K562 (cell line): ENCODE data around the gene SLC39A7. TPM values are rescaled to one million over a fixed set of nuclear protein-coding genes. Genes with fewer than 3 reads are reported as not detected.
A peak's percentile ranks its signal among the peaks of the same experiment; 100 is the strongest.

Experiments used
- ATF7 ChIP-seq: fragments of 450-650 bp; IDR thresholded peaks from 2 replicates; pipeline ENCODE4 v1.7.1; 2014; ENCODE audit warnings: mild to moderate bottlenecking, moderate library complexity
- BHLHE40 ChIP-seq: IDR thresholded peaks from 2 replicates; pipeline ENCODE4 v1.6.1; 2011; ENCODE audit warnings: low read length, improper control_type of control experiment
- HMGN3 ChIP-seq: IDR thresholded peaks from 2 replicates; pipeline ENCODE4 v1.6.1; 2011; ENCODE audit warnings: borderline replicate concordance, low read depth, mild to moderate bottlenecking, mixed read lengths, low read length; ENCODE audit not compliant: insufficient read length; ENCODE audit errors: extremely low read depth
- KDM4B ChIP-seq, 2 experiments: fragments of 450-650 bp in 1 of 2; sonication (generic) in 1 of 2; IDR thresholded peaks; 2 replicates each; pipeline ENCODE4 v1.6.1; 2016 to 2017; ENCODE audit warnings: borderline replicate concordance in 2 of 2, antibody characterized with exemption in 1 of 2, low read depth in 1 of 2, mild to moderate bottlenecking in 1 of 2
- L3MBTL2 ChIP-seq: fragments of 450-650 bp; IDR thresholded peaks from 2 replicates; pipeline ENCODE4 v1.6.1; 2016; ENCODE audit warnings: mild to moderate bottlenecking, moderate library complexity
- MAZ ChIP-seq, 2 experiments: fragments of 450-650 bp in 1 of 2; sonication (generic) in 1 of 2; formaldehyde crosslinking; IDR thresholded peaks in 1 of 2; conservative IDR thresholded peaks in 1 of 2; 2 replicates each; pipeline versions ENCODE4 v1.4.0 to v1.5.0; 2020; ENCODE audit warnings: mild to moderate bottlenecking in 1 of 2, missing genetic modification reagents in 1 of 2
- SOX6 ChIP-seq: fragments of 450-650 bp; IDR thresholded peaks from 2 replicates; pipeline ENCODE4 v1.6.1; 2014; ENCODE audit warnings: mild to moderate bottlenecking
- TRIM28 ChIP-seq: fragments of 450-650 bp; IDR thresholded peaks from 2 replicates; pipeline ENCODE4 v1.6.1; 2017
- ZKSCAN1 ChIP-seq: fragments of 150-350 bp; IDR thresholded peaks from 2 replicates; pipeline ENCODE4 v1.6.1; 2016; ENCODE audit warnings: low read depth, low read length
- ZNF232 ChIP-seq: sonication (generic); formaldehyde crosslinking; IDR thresholded peaks from 2 replicates; pipeline ENCODE4 v1.8.0; 2022; ENCODE audit warnings: mild to moderate bottlenecking, missing genetic modification reagents
- ZNF79 ChIP-seq: fragments of 250-450 bp; sonication (Bioruptor Pico); IDR thresholded peaks from 2 replicates; pipeline ENCODE4 v1.4.0; 2020; ENCODE audit warnings: low read depth, mild to moderate bottlenecking, moderate library complexity
- polyA plus RNA-seq, 8 experiments: library from polyadenylated mRNA; depleted of rRNA in 4 of 8; stranded (reverse) in 5 of 8; unstranded in 3 of 8; fragments of >200 nt; fragmentation: Nextera tagmentation in 2 of 8; fragmentation: Illumina TruSeq in 1 of 8; extraction: Ambion mirVana in 2 of 8; extraction: Trizol in 1 of 8; gene quantifications; 2 replicates each; pipeline versions ENCODE4 v1.2.1 to v1.2.3, GENCODE V29; 2011 to 2014; ENCODE audit warnings: inconsistent platforms in 1 of 8, missing spikeins in 1 of 8
- total RNA-seq, 7 experiments: library from RNA; depleted of rRNA in 6 of 7; stranded (reverse); fragments of >200 nt in 6 of 7; fragmentation: Illumina TruSeq in 2 of 7; extraction: Trizol in 2 of 7; gene quantifications; 2 replicates each; pipeline versions ENCODE4 v1.2.1 to v1.2.3, GENCODE V29; 2011 to 2021; ENCODE audit warnings: low replicate concordance in 1 of 7
- TF ChIP-seq, protein P1 (sequence below), 3 experiments: IDR thresholded peaks in 2 of 3; conservative IDR thresholded peaks in 1 of 3; 2 replicates each; pipeline ENCODE4 v1.5.1; 2011 to 2012; ENCODE audit warnings: low read length in 3 of 3, mild to moderate bottlenecking in 3 of 3, control low read depth in 2 of 3, improper control_type of control experiment in 1 of 3, inconsistent platforms in 1 of 3, low read depth in 1 of 3, mixed read lengths in 1 of 3, moderate library complexity in 1 of 3; ENCODE audit not compliant: insufficient read depth in 2 of 3
- TF ChIP-seq, protein P2 (sequence below): fragments of 250-450 bp; sonication (Bioruptor Pico); IDR thresholded peaks from 2 replicates; pipeline ENCODE4 v1.5.0; 2020; ENCODE audit warnings: mild to moderate bottlenecking, borderline replicate concordance
- TF ChIP-seq, protein P3 (sequence below): fragments of 450-650 bp; formaldehyde crosslinking; IDR thresholded peaks from 2 replicates; pipeline ENCODE4 v1.4.0; 2020; ENCODE audit warnings: mild to moderate bottlenecking, moderate library complexity
- TF ChIP-seq, protein P4 (sequence below): fragments of 250-450 bp; sonication (Bioruptor Pico); IDR thresholded peaks from 2 replicates; pipeline ENCODE4 v1.8.0; 2021; ENCODE audit warnings: moderate library complexity, mild to moderate bottlenecking, inconsistent platforms
- TF ChIP-seq, protein P5 (sequence below): fragments of 450-650 bp; IDR thresholded peaks from 2 replicates; pipeline ENCODE4 v1.6.1; 2018; ENCODE audit not compliant: partially characterized antibody

Gene SLC39A7
- total and polyA plus RNA-seq, 9 of the 15 experiments (the other 6 are each of a cell fraction or from before 2014, with no cell fraction given): 21.7 to 169 (median 121) TPM

DNA sequence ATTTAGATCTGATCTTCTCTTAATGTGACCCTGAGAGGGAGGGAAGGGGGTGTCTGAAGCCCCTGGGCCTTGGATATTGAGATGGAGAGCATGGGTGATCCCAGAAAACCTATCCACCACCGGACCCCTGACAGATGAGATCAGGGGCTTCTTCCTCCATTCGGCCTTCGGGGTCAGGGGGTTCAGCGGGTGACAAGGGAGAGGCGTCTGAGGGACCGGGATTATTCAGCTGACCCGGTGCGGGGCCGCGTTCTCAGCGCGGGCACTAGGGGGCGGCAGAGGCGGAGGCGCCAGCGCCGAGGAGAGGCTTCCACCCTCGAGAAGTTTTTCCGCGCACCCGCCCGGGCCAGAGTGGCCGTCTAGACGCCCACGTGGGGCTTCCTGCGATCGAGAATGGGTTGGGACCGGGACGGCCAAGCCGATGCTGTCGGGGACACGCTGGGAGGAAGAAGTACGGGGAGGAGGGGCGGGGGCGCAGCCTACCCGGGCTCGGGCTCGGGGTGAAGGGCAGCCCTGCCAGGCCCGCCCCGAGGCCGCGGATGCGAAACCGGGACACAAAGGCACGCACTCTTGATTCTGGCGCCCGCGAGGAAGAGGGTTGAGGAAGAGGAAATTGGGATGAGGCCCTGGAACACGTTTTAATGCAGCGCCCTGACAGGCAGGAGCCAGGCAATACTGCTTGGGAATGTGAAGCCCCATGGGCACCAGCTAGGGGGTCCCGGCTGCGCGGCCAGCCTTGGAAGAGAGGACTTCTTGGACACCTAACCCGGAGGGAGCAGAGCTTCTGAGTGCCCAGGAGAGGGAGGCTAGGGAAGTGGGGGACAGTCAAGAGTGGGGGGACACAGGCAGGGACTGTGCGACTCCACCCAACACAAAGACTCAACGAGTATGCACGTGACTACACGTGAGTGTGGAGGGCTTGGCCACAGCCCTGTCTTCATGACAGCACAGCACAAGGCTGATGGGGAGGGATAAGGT lies 39.0 kb upstream of the SLC39A7 start (continued):
- TF ChIP-seq ZKSCAN1: 0 out of 2 replicates have a peak, but pooled peaks have one; percentile 34
- 0 out of 2 replicates have a peak, but pooled peaks have one; percentile 33 for TF ChIP-seq TRIM28
- TF ChIP-seq ATF7: 0 out of 2 replicates have a peak, but pooled peaks have one; percentile 21
- peak; percentile 61 for TF ChIP-seq HMGN3
- no peak for TF ChIP-seq SOX6
- TF ChIP-seq ZNF79 (CRISPR knock-in tag): no peak
- TF ChIP-seq MAZ (CRISPR knock-in tag; conservative IDR thresholded peaks at IDR 0.05 in 1 of 2, IDR thresholded peaks at IDR 0.05 in 1 of 2): peak; percentile 76 to 85; a peak in 3 of 4 replicates
- TF ChIP-seq, protein P1, sequence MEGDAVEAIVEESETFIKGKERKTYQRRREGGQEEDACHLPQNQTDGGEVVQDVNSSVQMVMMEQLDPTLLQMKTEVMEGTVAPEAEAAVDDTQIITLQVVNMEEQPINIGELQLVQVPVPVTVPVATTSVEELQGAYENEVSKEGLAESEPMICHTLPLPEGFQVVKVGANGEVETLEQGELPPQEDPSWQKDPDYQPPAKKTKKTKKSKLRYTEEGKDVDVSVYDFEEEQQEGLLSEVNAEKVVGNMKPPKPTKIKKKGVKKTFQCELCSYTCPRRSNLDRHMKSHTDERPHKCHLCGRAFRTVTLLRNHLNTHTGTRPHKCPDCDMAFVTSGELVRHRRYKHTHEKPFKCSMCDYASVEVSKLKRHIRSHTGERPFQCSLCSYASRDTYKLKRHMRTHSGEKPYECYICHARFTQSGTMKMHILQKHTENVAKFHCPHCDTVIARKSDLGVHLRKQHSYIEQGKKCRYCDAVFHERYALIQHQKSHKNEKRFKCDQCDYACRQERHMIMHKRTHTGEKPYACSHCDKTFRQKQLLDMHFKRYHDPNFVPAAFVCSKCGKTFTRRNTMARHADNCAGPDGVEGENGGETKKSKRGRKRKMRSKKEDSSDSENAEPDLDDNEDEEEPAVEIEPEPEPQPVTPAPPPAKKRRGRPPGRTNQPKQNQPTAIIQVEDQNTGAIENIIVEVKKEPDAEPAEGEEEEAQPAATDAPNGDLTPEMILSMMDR (IDR thresholded peaks at IDR 0.05 in 2 of 3, conservative IDR thresholded peaks at IDR 0.05 in 1 of 3; ENCODE audit: insufficient read depth in 2 of 3, low read depth in 1 of 3, low read length in 3 of 3): peak; percentile 93 to 96 (median 94)
- TF ChIP-seq ZNF232: 0 out of 2 replicates have a peak, but pooled peaks have one; percentile 42
- TF ChIP-seq KDM4B (IDR thresholded peaks at IDR 0.05; ENCODE audit: borderline replicate concordance in 2 of 2, low read depth in 1 of 2): no peak
- TF ChIP-seq, protein P2, sequence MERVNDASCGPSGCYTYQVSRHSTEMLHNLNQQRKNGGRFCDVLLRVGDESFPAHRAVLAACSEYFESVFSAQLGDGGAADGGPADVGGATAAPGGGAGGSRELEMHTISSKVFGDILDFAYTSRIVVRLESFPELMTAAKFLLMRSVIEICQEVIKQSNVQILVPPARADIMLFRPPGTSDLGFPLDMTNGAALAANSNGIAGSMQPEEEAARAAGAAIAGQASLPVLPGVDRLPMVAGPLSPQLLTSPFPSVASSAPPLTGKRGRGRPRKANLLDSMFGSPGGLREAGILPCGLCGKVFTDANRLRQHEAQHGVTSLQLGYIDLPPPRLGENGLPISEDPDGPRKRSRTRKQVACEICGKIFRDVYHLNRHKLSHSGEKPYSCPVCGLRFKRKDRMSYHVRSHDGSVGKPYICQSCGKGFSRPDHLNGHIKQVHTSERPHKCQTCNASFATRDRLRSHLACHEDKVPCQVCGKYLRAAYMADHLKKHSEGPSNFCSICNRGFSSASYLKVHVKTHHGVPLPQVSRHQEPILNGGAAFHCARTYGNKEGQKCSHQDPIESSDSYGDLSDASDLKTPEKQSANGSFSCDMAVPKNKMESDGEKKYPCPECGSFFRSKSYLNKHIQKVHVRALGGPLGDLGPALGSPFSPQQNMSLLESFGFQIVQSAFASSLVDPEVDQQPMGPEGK: no peak
- TF ChIP-seq, protein P3, sequence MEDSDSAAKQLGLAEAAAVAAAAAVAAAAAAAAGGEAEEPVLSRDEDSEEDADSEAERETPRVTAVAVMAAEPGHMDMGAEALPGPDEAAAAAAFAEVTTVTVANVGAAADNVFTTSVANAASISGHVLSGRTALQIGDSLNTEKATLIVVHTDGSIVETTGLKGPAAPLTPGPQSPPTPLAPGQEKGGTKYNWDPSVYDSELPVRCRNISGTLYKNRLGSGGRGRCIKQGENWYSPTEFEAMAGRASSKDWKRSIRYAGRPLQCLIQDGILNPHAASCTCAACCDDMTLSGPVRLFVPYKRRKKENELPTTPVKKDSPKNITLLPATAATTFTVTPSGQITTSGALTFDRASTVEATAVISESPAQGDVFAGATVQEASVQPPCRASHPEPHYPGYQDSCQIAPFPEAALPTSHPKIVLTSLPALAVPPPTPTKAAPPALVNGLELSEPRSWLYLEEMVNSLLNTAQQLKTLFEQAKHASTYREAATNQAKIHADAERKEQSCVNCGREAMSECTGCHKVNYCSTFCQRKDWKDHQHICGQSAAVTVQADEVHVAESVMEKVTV (CRISPR knock-in tag): peak; percentile 47; the same call in 1 of the 2 replicates
- TF ChIP-seq L3MBTL2: peak; percentile 85
- TF ChIP-seq, protein P4, sequence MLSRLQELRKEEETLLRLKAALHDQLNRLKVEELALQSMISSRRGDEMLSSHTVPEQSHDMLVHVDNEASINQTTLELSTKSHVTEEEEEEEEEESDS (CRISPR knock-in tag): no peak
- peak; percentile 92 for TF ChIP-seq BHLHE40
- TF ChIP-seq, protein P5, sequence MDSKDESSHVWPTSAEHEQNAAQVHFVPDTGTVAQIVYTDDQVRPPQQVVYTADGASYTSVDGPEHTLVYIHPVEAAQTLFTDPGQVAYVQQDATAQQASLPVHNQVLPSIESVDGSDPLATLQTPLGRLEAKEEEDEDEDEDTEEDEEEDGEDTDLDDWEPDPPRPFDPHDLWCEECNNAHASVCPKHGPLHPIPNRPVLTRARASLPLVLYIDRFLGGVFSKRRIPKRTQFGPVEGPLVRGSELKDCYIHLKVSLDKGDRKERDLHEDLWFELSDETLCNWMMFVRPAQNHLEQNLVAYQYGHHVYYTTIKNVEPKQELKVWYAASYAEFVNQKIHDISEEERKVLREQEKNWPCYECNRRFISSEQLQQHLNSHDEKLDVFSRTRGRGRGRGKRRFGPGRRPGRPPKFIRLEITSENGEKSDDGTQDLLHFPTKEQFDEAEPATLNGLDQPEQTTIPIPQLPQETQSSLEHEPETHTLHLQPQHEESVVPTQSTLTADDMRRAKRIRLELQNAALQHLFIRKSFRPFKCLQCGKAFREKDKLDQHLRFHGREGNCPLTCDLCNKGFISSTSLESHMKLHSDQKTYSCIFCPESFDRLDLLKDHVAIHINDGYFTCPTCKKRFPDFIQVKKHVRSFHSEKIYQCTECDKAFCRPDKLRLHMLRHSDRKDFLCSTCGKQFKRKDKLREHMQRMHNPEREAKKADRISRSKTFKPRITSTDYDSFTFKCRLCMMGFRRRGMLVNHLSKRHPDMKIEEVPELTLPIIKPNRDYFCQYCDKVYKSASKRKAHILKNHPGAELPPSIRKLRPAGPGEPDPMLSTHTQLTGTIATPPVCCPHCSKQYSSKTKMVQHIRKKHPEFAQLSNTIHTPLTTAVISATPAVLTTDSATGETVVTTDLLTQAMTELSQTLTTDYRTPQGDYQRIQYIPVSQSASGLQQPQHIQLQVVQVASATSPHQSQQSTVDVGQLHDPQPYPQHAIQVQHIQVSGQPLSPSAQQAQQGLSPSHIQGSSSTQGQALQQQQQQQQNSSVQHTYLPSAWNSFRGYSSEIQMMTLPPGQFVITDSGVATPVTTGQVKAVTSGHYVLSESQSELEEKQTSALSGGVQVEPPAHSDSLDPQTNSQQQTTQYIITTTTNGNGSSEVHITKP: peak; percentile 22
